GM12891 (cell line): ENCODE data around the gene FHOD1.
A peak's percentile ranks its signal among the peaks of the same experiment; 100 is the strongest.

Experiments
- DNase-seq: peaks from one replicate; pipeline ENCODE4 v3.0.0; 2011; ENCODE audit warnings: low spot score; ENCODE audit not compliant: insufficient read length
- FAIRE-seq: peaks from 2 replicates; lab custom pipeline; 2011; peaks lifted over from hg19 to GRCh38; lab: Jason Lieb, UNC
- PAX5 ChIP-seq: IDR thresholded peaks from 2 replicates; pipeline ENCODE4 v1.6.1; 2011; ENCODE audit warnings: low read length, moderate library complexity, mild to moderate bottlenecking; ENCODE audit not compliant: insufficient read depth, severe bottlenecking
- POLR2A ChIP-seq: IDR thresholded peaks from 2 replicates; pipeline ENCODE4 v1.6.1; 2011; ENCODE audit warnings: low read depth, low read length, control low read depth
- POLR2AphosphoS5 ChIP-seq: IDR thresholded peaks from 2 replicates; pipeline ENCODE4 v1.6.1; 2011; ENCODE audit warnings: low read depth, low read length, control low read depth
- POU2F2 ChIP-seq: IDR thresholded peaks from 2 replicates; pipeline ENCODE4 v1.6.1; 2011; ENCODE audit warnings: low read depth, mild to moderate bottlenecking, control low read depth, low read length, moderate library complexity
- SPI1 ChIP-seq: IDR thresholded peaks from 2 replicates; pipeline ENCODE4 v1.6.1; 2011; ENCODE audit warnings: low read depth, low read length, control low read depth
- TAF1 ChIP-seq: IDR thresholded peaks from 2 replicates; pipeline ENCODE4 v1.6.1; 2011; ENCODE audit warnings: low read depth, low read length, control low read depth

FHOD1 gene

DNA sequence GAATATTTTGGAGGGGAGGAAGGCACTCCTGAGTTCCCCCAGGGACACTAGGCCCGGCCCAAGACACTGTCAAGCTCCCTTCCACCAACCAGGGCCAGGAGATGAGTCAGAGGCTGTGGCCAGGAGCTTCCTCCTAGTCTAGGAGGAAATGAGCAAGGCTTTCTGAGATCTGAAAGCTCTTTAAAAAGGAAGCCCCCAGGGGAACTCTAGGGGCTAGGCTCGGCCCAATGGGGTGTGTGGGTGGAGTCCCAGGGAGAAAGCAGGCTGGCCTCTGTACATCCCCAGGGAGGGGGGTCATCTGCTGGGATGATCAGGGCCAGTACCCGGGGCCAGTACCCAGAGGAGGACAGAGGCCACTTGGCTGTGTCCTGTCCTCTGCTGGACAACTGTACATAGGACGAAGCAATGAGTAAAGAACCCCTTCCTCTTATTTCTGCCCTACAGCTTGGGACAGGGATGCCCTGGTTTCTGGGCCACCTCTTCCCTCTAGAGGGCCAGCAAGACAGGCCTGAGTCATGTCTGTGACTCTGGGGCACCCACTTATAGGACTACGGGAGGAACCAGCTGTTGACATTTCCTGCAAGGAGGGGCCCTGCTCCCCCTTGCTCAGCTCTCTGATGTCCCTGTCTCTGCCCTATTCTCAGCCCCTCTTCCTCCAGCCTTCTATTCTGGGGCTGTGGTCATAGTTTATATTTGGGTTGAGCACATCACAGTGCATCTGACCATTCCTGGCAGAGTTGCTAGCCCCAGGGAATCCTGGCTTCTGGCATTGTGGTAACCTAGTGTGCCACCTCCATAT, 2.7 kb downstream of the FHOD1 start:
- DNase-seq (peak; percentile 79), FAIRE-seq (peak; percentile 57)

DNA sequence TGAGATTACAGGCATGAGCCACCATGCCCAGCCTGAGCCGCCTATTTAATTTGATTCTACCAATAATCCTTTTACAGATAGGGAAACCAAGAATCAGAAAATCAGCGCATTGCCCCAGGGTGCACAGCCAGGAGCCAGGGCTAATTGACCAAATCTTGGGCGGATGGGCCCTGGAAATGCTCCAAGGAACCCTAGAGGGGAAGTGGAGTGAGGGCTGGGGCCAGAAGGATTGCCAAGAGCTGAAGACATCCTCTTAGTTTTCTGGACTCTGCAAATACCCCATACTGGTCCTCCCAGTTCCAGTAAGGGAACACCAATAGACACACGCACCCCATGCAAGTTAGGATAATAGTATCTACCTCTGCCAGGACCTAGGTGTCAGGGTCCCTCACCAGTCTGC, 3.8 kb downstream of the FHOD1 start:
- TF ChIP-seq SPI1 = no peak
- no peak for TF ChIP-seq PAX5
- TF ChIP-seq POLR2A = no peak
- TF ChIP-seq POLR2AphosphoS5 = no peak
- no peak for TF ChIP-seq POU2F2
- TF ChIP-seq TAF1 = no peak
- DNase-seq (no peak), FAIRE-seq (no peak)

More for the DNA sequence above, 2.7 kb downstream of the FHOD1 start:
- TF ChIP-seq POLR2AphosphoS5 = no peak
- TF ChIP-seq SPI1 = peak; percentile 65

DNA sequence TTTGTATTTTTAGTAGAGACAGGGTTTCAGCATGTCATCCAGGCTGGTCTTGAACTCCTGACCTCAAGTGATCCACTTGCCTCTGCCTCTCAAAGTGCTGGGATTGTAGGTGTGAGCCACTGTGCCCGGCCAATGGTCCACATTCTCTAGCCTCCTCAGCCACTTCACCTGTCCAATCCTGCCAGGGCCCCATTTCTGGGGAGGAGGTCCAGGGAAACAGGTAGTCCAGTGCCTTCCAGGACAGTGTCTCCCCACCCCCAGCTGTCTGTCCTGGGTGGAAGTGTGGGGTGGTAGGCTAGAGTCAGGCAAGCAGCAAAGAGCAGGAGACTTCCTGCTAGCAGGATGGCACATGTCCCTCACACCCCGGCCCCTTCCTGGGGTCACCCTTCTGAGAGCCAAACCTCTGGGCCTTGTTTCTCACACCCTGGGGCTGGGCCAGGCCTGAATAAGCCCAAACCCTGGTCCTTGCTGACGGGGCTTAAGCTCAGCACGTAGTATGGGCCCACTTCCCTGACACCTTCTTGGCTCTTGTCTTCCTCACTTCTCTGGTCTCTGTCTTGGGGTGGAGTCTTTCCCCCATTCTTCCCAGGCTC, 5.0 kb downstream of the FHOD1 start:
- no peak for FAIRE-seq
- no peak for DNase-seq
- no peak for TF ChIP-seq POLR2AphosphoS5
- no peak for TF ChIP-seq POU2F2
- TF ChIP-seq SPI1 = no peak
- TF ChIP-seq POLR2A = no peak
- TF ChIP-seq PAX5 = no peak
- TF ChIP-seq TAF1 = no peak

DNA sequence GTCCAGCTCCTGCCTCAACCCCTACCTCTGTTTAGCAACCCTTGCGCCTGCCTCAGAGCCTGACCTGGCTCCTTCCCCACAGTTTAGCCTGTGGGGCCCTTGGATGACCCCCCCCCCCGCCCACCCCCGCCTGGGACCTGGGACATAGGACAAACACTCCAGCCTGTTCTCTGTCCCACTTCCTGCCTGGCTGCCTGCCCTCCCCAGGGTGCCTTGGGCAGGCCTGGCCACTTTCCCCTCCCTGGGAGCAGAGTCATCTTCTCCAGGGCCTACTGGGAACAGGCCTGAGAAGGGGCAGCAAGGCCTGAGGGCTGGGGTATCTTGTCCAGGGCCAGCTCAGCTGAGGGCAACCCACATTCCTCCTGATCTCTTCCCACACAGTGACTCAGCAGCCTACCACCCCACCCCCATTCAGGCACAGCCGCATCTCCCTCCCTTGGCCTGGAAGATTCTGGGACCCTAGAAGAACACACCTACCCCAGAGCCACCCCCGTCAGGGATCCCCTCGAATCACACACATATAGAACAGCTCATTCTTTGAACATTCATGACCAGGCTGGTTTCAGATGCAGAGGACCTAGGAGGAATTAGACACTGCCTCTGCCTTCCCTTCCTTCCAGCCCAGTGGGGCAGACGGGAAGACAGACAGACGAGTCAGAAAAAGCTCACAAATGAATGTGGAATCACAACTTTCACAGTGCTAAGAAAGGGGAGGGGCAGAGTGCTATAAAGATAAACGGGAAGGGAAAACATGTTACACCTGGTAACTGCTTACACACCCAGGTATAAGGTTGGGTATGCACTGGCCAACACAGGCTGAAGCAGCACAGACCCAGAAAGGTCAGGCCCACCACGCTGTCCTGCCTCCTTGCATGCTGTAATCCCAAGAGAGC, 6.0 kb downstream of the FHOD1 start:
- TF ChIP-seq PAX5 = no peak
- TF ChIP-seq TAF1 = no peak
- no peak for TF ChIP-seq SPI1
- no peak for TF ChIP-seq POLR2A
- no peak for TF ChIP-seq POLR2AphosphoS5
- no peak for TF ChIP-seq POU2F2
- DNase-seq (no peak), FAIRE-seq (no peak)

DNA sequence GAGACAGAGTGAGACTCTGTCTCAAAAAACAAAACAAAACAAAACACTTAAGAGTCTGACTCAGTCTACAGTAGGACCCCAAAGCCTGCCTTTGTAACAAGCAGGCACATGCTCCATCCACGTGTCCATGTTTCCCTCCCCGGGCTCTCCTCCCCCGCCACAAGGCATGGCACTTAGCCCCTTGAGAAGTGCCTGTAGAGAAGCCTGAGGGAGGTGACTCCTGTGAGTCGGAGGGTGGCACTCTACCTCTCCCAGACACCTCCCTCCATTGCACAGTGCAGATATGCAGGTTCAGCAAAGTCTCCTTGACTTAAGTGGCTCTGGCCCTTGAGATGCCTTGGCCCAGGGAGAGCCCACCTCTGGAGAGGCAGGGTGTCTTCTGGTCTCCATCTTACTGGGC, 6.8 kb downstream of the FHOD1 start:
- DNase-seq (no peak), FAIRE-seq (no peak)
- TF ChIP-seq POU2F2 (no peak), TAF1 (no peak), SPI1 (no peak), POLR2A (no peak), POLR2AphosphoS5 (no peak), PAX5 (no peak)

DNA sequence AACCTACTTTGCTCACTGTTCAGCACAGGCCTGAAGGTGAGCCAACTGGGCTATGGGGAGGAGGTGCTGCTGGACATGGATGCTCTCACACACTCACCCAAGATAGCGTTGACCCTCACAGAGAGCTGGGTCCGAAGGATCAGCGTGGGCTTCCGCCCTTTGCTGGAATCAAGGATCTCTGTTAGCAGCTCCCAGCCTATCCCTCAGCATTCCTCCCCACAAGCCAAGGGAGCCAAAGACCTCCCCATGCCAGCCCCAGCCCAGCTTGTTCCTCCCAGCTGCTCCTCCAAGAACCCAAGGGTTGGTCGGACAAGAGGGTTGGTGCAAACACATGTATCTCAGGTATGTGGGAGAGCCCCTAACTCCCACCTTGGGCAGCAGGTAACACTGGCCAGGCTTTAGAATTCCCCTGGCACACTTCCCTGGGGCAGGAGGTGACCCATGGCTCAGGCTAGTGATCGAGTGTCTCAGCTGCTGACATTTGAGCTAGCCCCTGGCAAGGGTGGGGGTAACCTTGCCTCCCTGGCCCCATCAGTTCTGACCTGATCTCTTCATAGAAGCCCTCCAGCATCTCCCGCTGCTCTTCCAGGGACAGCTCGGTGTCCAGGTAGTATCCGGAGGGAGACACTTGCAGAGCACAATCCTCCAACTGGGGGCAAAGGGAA, 8.3 kb downstream of the FHOD1 start:
- TF ChIP-seq POLR2AphosphoS5 (no peak), PAX5 (no peak), POLR2A (no peak), POU2F2 (no peak), TAF1 (no peak), SPI1 (no peak)
- no peak for DNase-seq
- FAIRE-seq = no peak

DNA sequence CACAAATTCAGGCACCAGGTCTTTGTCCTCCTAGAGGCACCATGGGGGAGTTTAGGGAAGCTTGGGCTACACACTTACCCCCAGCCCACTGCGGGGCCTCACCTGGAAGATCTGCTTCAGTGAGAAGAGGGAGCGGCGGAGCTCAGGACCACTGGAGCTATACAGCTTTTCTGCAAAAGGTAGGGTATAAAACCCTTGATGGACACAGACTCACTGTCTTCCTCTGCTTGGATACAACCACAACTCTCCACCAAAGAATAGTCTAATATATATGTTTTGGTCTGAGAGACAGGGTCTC, 9.1 kb downstream of the FHOD1 start:
- TF ChIP-seq TAF1 (no peak), POLR2AphosphoS5 (no peak), PAX5 (no peak), POU2F2 (no peak), POLR2A (no peak), SPI1 (no peak)
- no peak for DNase-seq
- no peak for FAIRE-seq

DNA sequence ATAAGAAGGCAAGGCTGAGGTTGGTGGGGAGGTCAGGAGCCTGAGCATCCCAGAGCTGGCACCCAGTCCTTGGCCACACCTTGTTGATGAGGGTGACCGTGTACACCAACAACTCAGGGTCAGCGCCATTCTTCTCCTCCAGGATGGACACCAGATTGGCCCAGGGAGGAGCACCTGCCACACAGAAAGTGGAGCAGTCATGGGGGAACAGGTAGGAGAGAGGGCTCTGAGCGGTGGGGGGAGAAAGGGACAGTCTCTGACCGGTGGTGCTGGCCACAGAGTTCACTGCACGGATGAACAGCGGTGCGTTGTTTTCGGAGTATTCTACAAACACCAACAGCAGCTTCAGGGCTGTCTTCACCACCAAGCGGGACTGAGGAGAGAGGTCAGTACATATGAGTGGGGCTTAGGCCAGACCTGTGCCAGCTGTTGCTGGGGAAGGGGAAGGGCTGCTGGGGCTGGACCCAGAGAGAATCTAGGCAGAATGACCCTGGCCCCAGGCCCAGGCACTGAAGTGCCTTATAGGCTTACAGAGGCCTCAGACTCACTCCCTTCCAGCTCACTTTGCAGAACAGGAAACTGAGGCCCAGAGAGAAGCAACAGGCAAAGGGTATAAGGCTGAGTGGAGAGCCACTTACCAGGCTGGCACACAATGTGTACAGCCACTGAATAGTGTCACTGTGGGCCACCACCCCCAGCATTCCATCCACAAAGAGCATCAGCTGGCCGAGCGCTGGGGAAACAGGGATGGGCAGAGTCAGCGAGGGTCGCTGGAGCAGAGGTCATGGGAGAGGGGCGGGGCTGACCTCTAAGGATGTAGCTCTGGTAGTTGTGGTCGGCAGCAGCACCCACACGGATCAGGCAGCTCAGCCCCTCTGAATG, 9.6 kb downstream of the FHOD1 start:
- TF ChIP-seq TAF1 (no peak), POLR2A (0 out of 2 replicates have a peak, but pooled peaks have one; percentile 2), POU2F2 (no peak), SPI1 (no peak)
- DNase-seq = no peak
- FAIRE-seq = no peak
